A673 (cell line): ENCODE data around the gene BUD31. TPM values are rescaled to one million over a fixed set of nuclear protein-coding genes. Genes with fewer than 3 reads are reported as not detected.
"Not testable (repeated sequence)": the region's sequence is repeated elsewhere in the genome, so short reads cannot be mapped to it uniquely, and the experiment has no call there.

Experiments
- BruUV-seq: library from RNA; stranded (reverse); fragments of 400-500 nt; replicated peaks from 2 replicates; lab custom pipeline; 2021; lab: Mats Ljungman, UMichigan
- CTCF ChIA-PET: fragments of 300-600 bp; sonication (Branson Sonifier 250); formaldehyde crosslinking; loops from one replicate; lab custom pipeline; 2022; ENCODE audit warnings: antibody characterized with exemption; lab: Charles Lee
- POLR2A ChIA-PET: fragments of 300-600 bp; sonication (Branson Sonifier 250); formaldehyde crosslinking; loops from one replicate; lab custom pipeline; 2022; ENCODE audit warnings: antibody characterized with exemption; ENCODE audit not compliant: low non-redundant PET; lab: Charles Lee
- DNase-seq: peaks from one replicate; pipeline ENCODE4 v3.0.0-alpha.2; 2015; ENCODE audit warnings: low spot score
- H3K27ac ChIP-seq: fragments of 200-600 bp; sonication (generic); 2 replicates; pipeline ENCODE4 v1.5.1; 2016; ENCODE audit warnings: mixed run types, low read depth, mild to moderate bottlenecking, mixed read lengths, antibody characterized with exemption, low read length; ENCODE audit not compliant: poor library complexity, severe bottlenecking
- H3K27me3 ChIP-seq: fragments of 200-600 bp; sonication (generic); replicated peaks from 2 replicates; pipeline ENCODE4 v1.6.1; 2017; ENCODE audit warnings: mixed run types, low read depth, mild to moderate bottlenecking, mixed read lengths, antibody characterized with exemption, low read length; ENCODE audit not compliant: insufficient read depth, poor library complexity
- H3K36me3 ChIP-seq: fragments of 200-600 bp; sonication (generic); 2 replicates; pipeline ENCODE4 v1.6.1; 2016; ENCODE audit warnings: mixed run types, mild to moderate bottlenecking, mixed read lengths, antibody characterized with exemption, low read length; ENCODE audit not compliant: insufficient read depth, poor library complexity, severe bottlenecking
- H3K4me1 ChIP-seq: fragments of 200-600 bp; sonication (generic); 2 replicates; pipeline ENCODE4 v1.6.1; 2017; ENCODE audit warnings: mixed run types, mild to moderate bottlenecking, mixed read lengths, antibody characterized with exemption, low read length; ENCODE audit not compliant: insufficient read depth, poor library complexity, severe bottlenecking
- H3K4me3 ChIP-seq: fragments of 200-600 bp; sonication (generic); 2 replicates; pipeline ENCODE4 v1.5.1; 2016; ENCODE audit warnings: low read depth, mixed run types, mild to moderate bottlenecking, mixed read lengths, low read length; ENCODE audit not compliant: poor library complexity, severe bottlenecking
- H3K9me3 ChIP-seq: fragments of 200-600 bp; sonication (generic); 2 replicates; pipeline ENCODE4 v1.6.1; 2016; ENCODE audit warnings: mixed run types, low read depth, mild to moderate bottlenecking, mixed read lengths, antibody characterized with exemption, low read length; ENCODE audit not compliant: poor library complexity, severe bottlenecking
- CTCF ChIP-seq: fragments of 300-800, 200-600 bp; sonication (generic); conservative IDR thresholded peaks from 2 replicates; pipeline ENCODE4 v1.5.1; 2017; ENCODE audit warnings: low read depth, mild to moderate bottlenecking, antibody characterized with exemption, low read length, moderate library complexity, mixed read lengths
- EZH2 ChIP-seq: fragments of 200-600 bp; sonication (generic); IDR thresholded peaks from 2 replicates; pipeline ENCODE4 v1.6.1; 2017; ENCODE audit warnings: borderline replicate concordance, low read depth, mild to moderate bottlenecking, mixed read lengths, antibody characterized with exemption, low read length; ENCODE audit not compliant: poor library complexity, severe bottlenecking
- intact Hi-C: fragments of 100-400 bp; cut with micrococcal nuclease; formaldehyde crosslinking; loops from one replicate; pipeline ENCODE4 v1.10.0; 2022; ENCODE audit not compliant: unreplicated experiment
- total RNA-seq: library from RNA; stranded (reverse); gene quantifications from 2 replicates; pipeline ENCODE4 v1.2.3, GENCODE V29; 2021

BUD31 gene
- total RNA-seq, 1 experiment from 2014 or later: 194 TPM

DNA sequence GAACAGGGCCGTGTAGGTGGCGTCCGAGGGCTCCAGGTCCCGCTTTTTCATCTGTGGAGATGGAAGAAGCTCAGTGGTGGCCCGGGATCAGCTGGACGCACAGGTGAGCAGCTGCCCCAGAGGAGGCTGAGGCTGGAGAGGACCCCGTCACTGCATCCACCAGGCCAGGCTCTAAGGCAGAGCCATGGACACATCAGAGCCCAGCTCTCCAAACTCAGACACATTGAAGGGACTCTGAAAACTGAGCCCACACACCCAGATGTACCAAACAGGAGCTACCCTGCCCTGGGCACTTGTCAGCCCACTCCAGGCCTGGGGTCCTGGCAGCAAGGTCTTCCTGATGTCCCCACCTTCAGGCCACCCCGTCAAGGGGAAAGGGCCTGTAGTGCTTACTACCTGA is 21.0 kb downstream of the BUD31 start:
- Histone ChIP-seq H3K27me3 (no peaks in the 10 kb centered on the region), H3K4me1 (no peaks in the 10 kb centered on the region), H3K27ac (no peak overlapping the region), H3K36me3 (peaks cover 35% of the 10 kb centered on the region), H3K9me3 (no peaks in the 10 kb centered on the region), H3K4me3 (no peak overlapping the region)
- intact Hi-C loops: no loop called here
- no peak for TF ChIP-seq EZH2
- DNase-seq: no peak
- ChIA-PET CTCF (no interaction called here), POLR2A (interaction anchor here (0.6 kb wide), 2 partner anchors 177 to 1505 kb away, joined by 3 read pairs; no protein-coding TSS in a partner anchor)
- no TSS peak for BruUV-seq

DNA sequence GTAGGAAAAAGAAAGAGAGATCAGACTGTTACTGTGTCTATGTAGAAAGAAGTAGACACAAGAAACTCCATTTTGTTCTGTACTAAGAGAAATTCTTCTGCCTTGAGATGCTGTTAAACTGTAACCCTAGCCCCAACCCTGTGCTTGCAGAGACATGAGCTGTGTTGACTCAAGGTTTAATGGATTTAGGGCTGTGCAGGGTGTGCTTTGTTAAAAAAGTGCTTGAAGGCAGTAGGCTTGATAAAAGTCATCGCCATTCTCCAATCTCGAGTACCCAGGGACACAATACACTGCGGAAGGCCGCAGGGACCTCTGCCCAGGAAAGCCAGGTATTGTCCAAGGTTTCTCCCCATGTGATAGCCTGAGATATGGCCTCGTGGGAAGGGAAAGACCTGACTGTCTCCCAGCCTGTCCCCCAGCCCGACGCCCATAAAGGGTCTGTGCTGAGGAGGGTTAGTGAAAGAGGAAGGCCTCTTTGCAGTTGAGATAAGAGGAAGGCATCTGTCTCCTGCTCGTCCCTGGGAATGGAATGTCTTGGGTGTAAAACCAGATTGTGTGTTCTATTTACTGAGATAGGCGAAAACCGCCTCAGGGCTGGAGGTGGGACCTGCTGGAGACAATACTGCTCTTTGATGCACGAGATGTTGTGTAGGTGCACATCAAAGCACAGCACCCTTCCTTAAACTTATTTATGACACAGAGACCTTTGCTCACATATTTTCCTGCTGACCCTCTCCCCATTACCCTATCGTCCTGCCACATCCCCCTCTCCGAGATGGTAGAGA is 23.2 kb downstream of the BUD31 start:
- CTCF ChIA-PET, H3K4me3 ChIP-seq, POLR2A ChIA-PET, intact Hi-C loops, DNase-seq, BruUV-seq, H3K27me3 ChIP-seq, H3K4me1 ChIP-seq, H3K9me3 ChIP-seq, H3K27ac ChIP-seq: not testable (repeated sequence)
- peaks cover 37% of the 10 kb centered on the region for H3K36me3 ChIP-seq

- no peak for TF ChIP-seq EZH2
- TF ChIP-seq CTCF: no peak
- H3K4me1 ChIP-seq: peaks cover 7% of the 10 kb centered on the region
- no TSS peak for BruUV-seq
- H3K27ac ChIP-seq: no peak overlapping the region
- H3K27me3 ChIP-seq: no peaks in the 10 kb centered on the region
- no peaks in the 10 kb centered on the region for H3K9me3 ChIP-seq
- H3K36me3 ChIP-seq: peaks cover 37% of the 10 kb centered on the region
- no peak for DNase-seq
- no peak overlapping the region for H3K4me3 ChIP-seq
- intact Hi-C loops: no loop called here
- ChIA-PET POLR2A (no interaction called here), CTCF (no interaction called here)
Measured at GRCh38 chr7:99433158-99433557, 24.4 kb downstream of the BUD31 start.

- POLR2A ChIA-PET: no interaction called here
- BruUV-seq: TSS peak; percentile 37
- Histone ChIP-seq H3K27me3 (no peaks in the 10 kb centered on the region), H3K36me3 (peaks cover 34% of the 10 kb centered on the region), H3K4me3 (peak overlapping the region; percentile 89), H3K9me3 (no peaks in the 10 kb centered on the region), H3K27ac (peak overlapping the region; percentile 92), H3K4me1 (peaks cover 15% of the 10 kb centered on the region)
- CTCF ChIA-PET: interaction anchor here (0.7 kb wide), 1 partner anchor 12 kb away, joined by 3 read pairs; no protein-coding TSS in a partner anchor
- TF ChIP-seq CTCF (no peak), EZH2 (no peak)
- DNase-seq: no peak
- intact Hi-C loops: no loop called here
Measured at GRCh38 chr7:99437946-99438572, 29.3 kb downstream of the BUD31 start.
